Heart left ventricle (tissue), 16 donors: ENCODE measurements around the gene VAT1. TPM values are rescaled to one million over a fixed set of nuclear protein-coding genes. Genes with fewer than 3 reads are reported as not detected.
"Not testable (repeated sequence)": the region's sequence is repeated elsewhere in the genome, so short reads cannot be mapped to it uniquely, and the experiment has no call there.

Experiments used
- ATAC-seq, 4 donors: fragments of 200-7000 bp; cut with Tn5 transposase; one replicate each; pipeline ENCODE4 v1.9.1; 2020 to 2022; ENCODE audit warnings: moderate library complexity in 4 of 4, mild to moderate bottlenecking in 3 of 4, moderate number of reproducible peaks in 1 of 4
- DNase-seq, 5 donors: peaks; one replicate each; pipeline ENCODE4 v3.0.0-alpha.2; 2020
- H3K27ac ChIP-seq, 12 donors: fragments of 200-600 bp; sonication (generic) in 4 of 12; one replicate each; pipeline versions ENCODE4 v1.5.0 to v1.8.0; 2016 to 2022; ENCODE audit warnings: mild to moderate bottlenecking in 2 of 12
- H3K27me3 ChIP-seq, 9 donors: fragments of 200-600 bp; sonication (generic) in 2 of 9; one replicate each; pipeline versions ENCODE4 v1.5.1 to v1.8.0; 2016 to 2022; ENCODE audit warnings: mild to moderate bottlenecking in 3 of 9
- H3K36me3 ChIP-seq, 9 donors: fragments of 200-600 bp; sonication (generic) in 2 of 9; one replicate each; pipeline versions ENCODE4 v1.5.0 to v1.8.0; 2018 to 2022; ENCODE audit warnings: mild to moderate bottlenecking in 2 of 9
- H3K4me1 ChIP-seq, 12 donors: fragments of 200-600 bp; sonication (generic) in 4 of 12; one replicate each; pipeline versions ENCODE4 v1.5.0 to v1.8.0; 2016 to 2022; ENCODE audit warnings: mild to moderate bottlenecking in 3 of 12
- H3K4me3 ChIP-seq, 12 donors: fragments of 200-600 bp; sonication (generic) in 4 of 12; one replicate each; pipeline versions ENCODE4 v1.5.0 to v1.8.0; 2017 to 2022; ENCODE audit warnings: mild to moderate bottlenecking in 9 of 12, moderate library complexity in 4 of 12
- H3K9me3 ChIP-seq, 12 donors: fragments of 200-600 bp; sonication (generic) in 4 of 12; one replicate each; pipeline versions ENCODE4 v1.5.0 to v1.8.0; 2016 to 2022; ENCODE audit warnings: mild to moderate bottlenecking in 1 of 12
- CTCF ChIP-seq, 12 donors: fragments of 200-600 bp; sonication (generic) in 4 of 12; IDR thresholded peaks; one replicate each; pipeline versions ENCODE4 v1.5.0 to v1.8.0; 2018 to 2022; ENCODE audit warnings: antibody characterized with exemption in 12 of 12, mild to moderate bottlenecking in 5 of 12
- POLR2A ChIP-seq, 2 donors: fragments of 450-650 bp; IDR thresholded peaks; one replicate each; pipeline ENCODE4 v1.6.1; 2017; ENCODE audit warnings: antibody characterized with exemption in 2 of 2, mild to moderate bottlenecking in 2 of 2, moderate library complexity in 2 of 2
- WGBS, 4 donors: extraction: QIAGEN DNeasy Blood & Tissue Kit in 2 of 4; methylation state at CpG; one replicate each; pipeline versions ENCODE4 v1.1.5 to v1.1.7; 2013 to 2018; 5-methylcytosine and 5-hydroxymethylcytosine counted together
- intact Hi-C, 10 donors: fragments of 100-400 bp; cut with DNase I; formaldehyde crosslinking; loops; one replicate each; pipeline versions ENCODE4 v1.11.1 to v1.14.2; 2022
- polyA plus RNA-seq, 2 donors: library from polyadenylated mRNA; stranded (reverse); fragments of 200-250 nt; gene quantifications; one replicate each; pipeline ENCODE4 v1.2.3, GENCODE V29; 2013
- total RNA-seq, 9 donors: library from RNA; depleted of rRNA in 2 of 9; stranded (reverse); fragments of >200 nt in 2 of 9; fragmentation: NEBNext Ultra II Directional in 3 of 9; extraction: Animal tissue kit (Norgen Biotek cat#: 25700) in 3 of 9; gene quantifications; one replicate each; pipeline versions ENCODE4 v1.1.0 to v1.2.4, GENCODE V29; 2016 to 2023
- donor health status: ischemic (EF 13 %, LVEDD 7.1; RV severe dilation, severe dysfunction).
- donor health status: healthy with polysubstance abuse.
- donor health status: DM: no; HTN: yes; CAD: no.
- donor health status: DM: no; HTN: no; CAD: no.
- donor health status: ischemic (EF 25% LVEDD 6.9; RV normal size, moderate dysfunction).
- donor health status: ischemic (EF 25% LVEDD 5.7; RV mildly dilated, moderate dysfunction).
- donor health status: healthy.
- donor health status: DM: yes; HTN: yes; CAD: no.
- donor health status: ischemic (EF 35%, LVEDD 5.7; RV mildly dilated, moderate dysfunction).
- donor health status: nonischemic (EF 11% LVEDD 7.7; RV severe dilation, severe dysfunction).
- donor health status: DM: yes; HTN: yes; CAD: no.
- donor health status: PGD.
- donor health status: ischemic (EF 29% LVEDD 5.4; RV normal size, mild dysfunction).
- donor health status: nonischemic (EF 23%, LVEDD 6.1; RV moderate dilation, normal function).

VAT1 gene
- total and polyA plus RNA-seq, 11 donors: 64.5 to 138 (median 92.0) TPM

DNA sequence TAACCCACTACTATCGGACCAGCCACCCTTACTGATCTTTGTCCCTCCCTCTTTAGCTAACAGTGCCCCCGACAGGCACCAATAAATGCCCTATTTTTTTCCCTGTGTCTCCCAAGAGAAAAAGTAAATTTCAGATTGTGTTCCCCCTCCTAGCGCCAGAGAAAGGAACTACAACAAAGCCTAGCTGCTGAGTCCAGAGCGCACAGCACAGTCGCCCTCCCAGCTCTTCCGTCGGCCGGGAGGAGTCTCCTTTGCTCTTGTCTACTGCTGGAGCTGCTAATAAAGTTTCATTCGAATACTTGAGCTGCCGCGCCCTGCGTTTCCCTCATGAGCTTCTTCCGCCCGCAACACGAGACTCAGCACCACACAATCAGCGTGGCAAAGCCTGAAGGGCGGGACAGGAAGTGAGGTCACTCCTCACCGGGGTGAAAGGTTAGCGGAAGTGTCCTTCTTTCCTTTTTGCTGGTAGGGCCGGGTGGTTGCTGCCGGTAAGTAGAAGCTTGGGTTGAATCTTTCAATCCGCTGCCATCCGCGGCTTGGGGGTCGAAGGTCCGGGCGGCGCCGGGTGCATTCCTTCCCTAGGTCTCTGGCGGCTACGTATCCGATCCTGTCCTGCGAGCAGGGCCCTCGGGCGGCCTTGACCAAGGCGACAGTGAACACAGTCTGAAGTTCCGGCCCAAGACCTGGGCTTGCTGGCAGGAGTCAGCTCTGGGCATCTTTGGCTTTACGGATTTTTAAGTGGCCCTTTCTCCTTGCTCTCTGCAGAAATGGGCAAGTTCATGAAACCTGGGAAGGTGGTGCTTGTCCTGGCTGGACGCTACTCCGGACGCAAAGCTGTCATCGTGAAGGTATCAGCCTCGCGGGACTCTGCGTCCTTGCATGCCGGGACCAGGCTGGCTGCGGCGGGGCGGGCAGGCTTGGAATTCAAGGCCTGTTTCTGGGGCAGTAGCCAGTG is 23.9 kb downstream of the VAT1 start, which contains the start of gene RPL27:
TSS of gene RPL27 (plus strand) at position 436 of the 955 bp plus-strand sequence. CDS start at position 768, 332 bp downstream.
- peak within 1 kb of the TSS; percentile 50 to 94 (median 77) for H3K4me3 ChIP-seq
- intact Hi-C loops: loop anchor here in 2 of 10 donors (1.0 to 10.0 kb wide), 4 partner anchors 18 to 413 kb away; partner anchors contain the start of genes PTGES3L (in 2 of the 2), RUNDC1 (in 2 of the 2) and AARSD1 (in 1 of the 2)
- peaks cover 7 to 40% (median 16%) of the 10 kb centered on the region in 12 donors for H3K4me1 ChIP-seq
- no peaks in the 10 kb centered on the region for H3K27me3 ChIP-seq
- no peaks in the 10 kb centered on the region for H3K9me3 ChIP-seq
- H3K36me3 ChIP-seq: peaks cover 0 to 54% (median 42%) of the 10 kb centered on the region in 9 donors
- DNase-seq (peak; percentile 97 to 99 (median 98)), ATAC-seq (peak; percentile 97 to 99 (median 98))
- WGBS, 4 donors: 0 to 1% (median 0%) methylated on average over 23 to 49 of the region's 49 CpGs
- H3K27ac ChIP-seq: peak within 1 kb of the TSS; percentile 26 to 97 (median 87)
- peak; percentile 79 to 98 (median 89) for TF ChIP-seq CTCF (IDR thresholded peaks at IDR 0.05)
- TF ChIP-seq POLR2A (IDR thresholded peaks at IDR 0.05): peak in 1 of 2 donors; percentile 89

GRCh38 chr17:42997390-42997983 is 24.7 kb downstream of the VAT1 start:
- Histone ChIP-seq H3K36me3 (peaks cover 0 to 54% (median 42%) of the 10 kb centered on the region in 9 donors), H3K4me3 (peak overlapping the region in 10 of 12 donors; percentile 1 to 94 (median 78)), H3K9me3 (no peaks in the 10 kb centered on the region), H3K27me3 (no peaks in the 10 kb centered on the region), H3K4me1 (peaks cover 7 to 40% (median 16%) of the 10 kb centered on the region in 12 donors), H3K27ac (peak overlapping the region in 11 of 12 donors; percentile 22 to 92 (median 82))
- no peak for TF ChIP-seq POLR2A (IDR thresholded peaks at IDR 0.05)
- no peak for TF ChIP-seq CTCF (IDR thresholded peaks at IDR 0.05)
- WGBS, 4 donors: 16 to 29% (median 23%) methylated on average over 5 of the region's 5 CpGs
- intact Hi-C loops: loop anchor here in 1 of 10 donors (10.0 kb wide), 2 partner anchors 63 to 413 kb away; no protein-coding TSS in a partner anchor
- no peak for DNase-seq
- ATAC-seq: peak in 1 of 4 donors; percentile 1

- not testable (repeated sequence) for H3K4me1 ChIP-seq, DNase-seq, ATAC-seq, H3K9me3 ChIP-seq, H3K27me3 ChIP-seq, H3K4me3 ChIP-seq, H3K27ac ChIP-seq
- intact Hi-C loops: loop anchor here in 1 of 10 donors (10.0 kb wide), 2 partner anchors 59 to 409 kb away; no protein-coding TSS in a partner anchor
- H3K36me3 ChIP-seq: peaks cover 0 to 60% (median 48%) of the 10 kb centered on the region in 9 donors
- WGBS, 4 donors: 82 to 87% (median 85%) methylated on average over 10 of the region's 10 CpGs
Measured at GRCh38 chr17:42993913-42994312, 28.3 kb downstream of the VAT1 start.

GRCh38 chr17:42992872-42993271 is 29.3 kb downstream of the VAT1 start:
- H3K4me3 ChIP-seq: no peak overlapping the region
- ATAC-seq (no peak), DNase-seq (no peak)
- no peaks in the 10 kb centered on the region for H3K9me3 ChIP-seq
- WGBS, 4 donors: 84 to 93% (median 87%) methylated on average over 5 of the region's 5 CpGs
- intact Hi-C loops: loop anchor here in 1 of 10 donors (10.0 kb wide), 2 partner anchors 58 to 408 kb away; no protein-coding TSS in a partner anchor
- H3K27me3 ChIP-seq: no peaks in the 10 kb centered on the region
- TF ChIP-seq CTCF (IDR thresholded peaks at IDR 0.05): no peak
- no peak for TF ChIP-seq POLR2A (IDR thresholded peaks at IDR 0.05)
- H3K36me3 ChIP-seq: peaks cover 0 to 70% (median 58%) of the 10 kb centered on the region in 9 donors
- H3K27ac ChIP-seq: no peak overlapping the region
- H3K4me1 ChIP-seq: peaks cover 0 to 8% (median 3%) of the 10 kb centered on the region in 12 donors
